Smooth muscle cell (in vitro differentiated cells): ENCODE measurements around the gene PAPOLB. TPM values are rescaled to one million over a fixed set of nuclear protein-coding genes. Genes with fewer than 3 reads are reported as not detected.

ENCODE experiments used
- DNase-seq: peaks from one replicate; lab custom pipeline; 2025; ENCODE audit not compliant: unreplicated experiment; lab: John Stamatoyannopoulos, UW
- H2AFZ ChIP-seq: fragments of 200-600 bp; sonication (generic); 2 replicates; pipeline ENCODE4 v1.6.0; 2016; ENCODE audit warnings: antibody characterized with exemption, low read depth, mild to moderate bottlenecking
- H3F3A ChIP-seq: fragments of 200-600 bp; sonication (generic); 2 replicates; pipeline ENCODE4 v1.6.0; 2017; ENCODE audit warnings: antibody characterized with exemption, low read depth
- H3K27ac ChIP-seq: fragments of 200-600 bp; sonication (generic); 2 replicates; pipeline ENCODE4 v1.5.1; 2016; ENCODE audit warnings: low read depth, mild to moderate bottlenecking
- H3K27me3 ChIP-seq: fragments of 200-600 bp; sonication (generic); 2 replicates; pipeline ENCODE4 v1.6.1; 2016; ENCODE audit warnings: low read depth, mild to moderate bottlenecking
- H3K36me3 ChIP-seq: fragments of 200-600 bp; sonication (generic); 2 replicates; pipeline ENCODE4 v1.5.1; 2016; ENCODE audit warnings: low read depth
- H3K4me1 ChIP-seq: fragments of 200-600 bp; sonication (generic); 2 replicates; pipeline ENCODE4 v1.5.1; 2016; ENCODE audit warnings: low read depth
- H3K4me2 ChIP-seq: fragments of 200-600 bp; sonication (generic); 2 replicates; pipeline ENCODE4 v1.6.0; 2016; ENCODE audit warnings: mild to moderate bottlenecking
- H3K4me3 ChIP-seq: fragments of 200-600 bp; sonication (generic); 2 replicates; pipeline ENCODE4 v1.5.1; 2016; ENCODE audit warnings: mild to moderate bottlenecking
- H3K79me2 ChIP-seq: fragments of 200-600 bp; sonication (generic); 2 replicates; pipeline ENCODE4 v1.6.0; 2016; ENCODE audit warnings: low read depth, mild to moderate bottlenecking
- H3K9ac ChIP-seq: fragments of 200-600 bp; sonication (generic); 2 replicates; pipeline ENCODE4 v1.6.0; 2016; ENCODE audit warnings: low read depth
- H3K9me3 ChIP-seq: fragments of 200-600 bp; sonication (generic); replicated peaks from 2 replicates; pipeline ENCODE4 v1.5.1; 2016; ENCODE audit warnings: low read depth
- H4K20me1 ChIP-seq: fragments of 200-600 bp; sonication (generic); 2 replicates; pipeline ENCODE4 v1.6.0; 2016; ENCODE audit warnings: low read depth
- CTCF ChIP-seq: fragments of 200-600 bp; sonication (generic); IDR thresholded peaks from 2 replicates; pipeline ENCODE4 v1.5.1; 2017; ENCODE audit warnings: borderline replicate concordance, mild to moderate bottlenecking, antibody characterized with exemption; ENCODE audit not compliant: insufficient read depth, poor library complexity, severe bottlenecking
- WGBS: methylation state at CpG from one replicate; pipeline ENCODE4 v1.1.7; 2016; ENCODE audit warnings: low lambda C conversion rate; 5-methylcytosine and 5-hydroxymethylcytosine counted together
- polyA plus RNA-seq: library from polyadenylated mRNA; unstranded; fragments of >200 nt; fragmentation: Nextera tagmentation; extraction: Ambion mirVana; gene quantifications from 2 replicates; pipeline ENCODE4 v1.2.1, GENCODE V29; 2016
- total RNA-seq: library from RNA; depleted of rRNA; stranded (reverse); fragments of >200 nt; gene quantifications from 2 replicates; pipeline ENCODE4 v1.2.3, GENCODE V29; 2014

The PAPOLB gene
- total RNA-seq (0.18 TPM in 1 of 2 replicates, not detected in the other), polyA plus RNA-seq (not detected in 2 replicates)

- H3K79me2 ChIP-seq = peaks cover 5% of the 10 kb centered on the region
- no peak for DNase-seq
- no peak within 1 kb of the TSS for H3K4me3 ChIP-seq
- H4K20me1 ChIP-seq = no peaks in the 10 kb centered on the region
- H3K9me3 ChIP-seq = no peaks in the 10 kb centered on the region
- no peak within 1 kb of the TSS for H3K27ac ChIP-seq
- peaks cover 4% of the 10 kb centered on the region for H3F3A ChIP-seq
- no peak within 1 kb of the TSS for H2AFZ ChIP-seq
- H3K9ac ChIP-seq = no peak within 1 kb of the TSS
- 98% methylated on average over 34 of the region's 46 CpGs for WGBS
- no peak for TF ChIP-seq CTCF
- no peaks in the 10 kb centered on the region for H3K36me3 ChIP-seq
- H3K4me2 ChIP-seq = no peak within 1 kb of the TSS
- H3K4me1 ChIP-seq = no peaks in the 10 kb centered on the region
- no peaks in the 10 kb centered on the region for H3K27me3 ChIP-seq
Observed at GRCh38 chr7:4861673-4862072, at the start of gene PAPOLB. Gene PAPOLB, minus strand, starts transcription at chr7:4862030. Its CDS starts 220 bp downstream, at chr7:4861810.

- no peak for DNase-seq
- Histone ChIP-seq H3F3A (no peaks in the 10 kb centered on the region), H3K27me3 (no peaks in the 10 kb centered on the region), H3K9ac (no peak overlapping the region), H3K4me1 (no peaks in the 10 kb centered on the region), H3K27ac (no peak overlapping the region), H2AFZ (no peak overlapping the region), H3K9me3 (no peaks in the 10 kb centered on the region), H3K36me3 (no peaks in the 10 kb centered on the region), H3K4me2 (no peak overlapping the region), H3K79me2 (no peaks in the 10 kb centered on the region), H4K20me1 (no peaks in the 10 kb centered on the region), H3K4me3 (no peak overlapping the region)
- TF ChIP-seq CTCF = no peak
- 96% methylated on average over 20 of the region's 20 CpGs for WGBS
Observed at GRCh38 chr7:4911111-4911828, 49.4 kb upstream of the PAPOLB start.

GRCh38 chr7:4906682-4907081 lies 44.9 kb upstream of the PAPOLB start:
- Histone ChIP-seq H3K9ac (no peak overlapping the region), H4K20me1 (no peaks in the 10 kb centered on the region), H3K9me3 (no peaks in the 10 kb centered on the region), H3K27ac (no peak overlapping the region), H3K27me3 (peaks cover 11% of the 10 kb centered on the region), H3K4me1 (no peaks in the 10 kb centered on the region), H3K79me2 (no peaks in the 10 kb centered on the region), H3K4me2 (no peak overlapping the region), H3F3A (no peaks in the 10 kb centered on the region), H2AFZ (no peak overlapping the region), H3K36me3 (no peaks in the 10 kb centered on the region), H3K4me3 (no peak overlapping the region)
- no peak for TF ChIP-seq CTCF
- 33% methylated on average over 1 of the region's 1 CpG for WGBS
- no peak for DNase-seq

- no peak for TF ChIP-seq CTCF
- no peaks in the 10 kb centered on the region for H3K4me1 ChIP-seq
- H3K27me3 ChIP-seq = peaks cover 11% of the 10 kb centered on the region
- no peak overlapping the region for H3K9ac ChIP-seq
- WGBS = 100% methylated on average over 1 of the region's 1 CpG
- no peaks in the 10 kb centered on the region for H3K79me2 ChIP-seq
- H3F3A ChIP-seq = no peaks in the 10 kb centered on the region
- no peak overlapping the region for H3K4me2 ChIP-seq
- H3K27ac ChIP-seq = no peak overlapping the region
- H2AFZ ChIP-seq = no peak overlapping the region
- H3K4me3 ChIP-seq = no peak overlapping the region
- no peaks in the 10 kb centered on the region for H4K20me1 ChIP-seq
- DNase-seq = no peak
- no peaks in the 10 kb centered on the region for H3K36me3 ChIP-seq
- no peaks in the 10 kb centered on the region for H3K9me3 ChIP-seq
Observed at GRCh38 chr7:4905171-4905570, 43.3 kb upstream of the PAPOLB start.
